GM23338 (cell line): ENCODE data around the gene AGAP5. TPM values are rescaled to one million over a fixed set of nuclear protein-coding genes. Genes with fewer than 3 reads are reported as not detected.
"Not testable (repeated sequence)": the region's sequence is repeated elsewhere in the genome, so short reads cannot be mapped to it uniquely, and the experiment has no call there.

Experiments used
- ATAC-seq: fragments of 200-7000 bp; cut with Tn5 transposase; 3 replicates; pipeline ENCODE4 v1.9.1; 2020
- DNase-seq: peaks from one replicate; pipeline ENCODE4 v3.0.0-alpha.2; 2015; ENCODE audit warnings: low spot score
- H2AFZ ChIP-seq: fragments of 200-600 bp; sonication (generic); 2 replicates; pipeline ENCODE4 v1.8.0; 2016; ENCODE audit warnings: antibody characterized with exemption, mild to moderate bottlenecking, moderate library complexity
- H3F3A ChIP-seq: fragments of 200-600 bp; sonication (generic); replicated peaks from 2 replicates; pipeline ENCODE4 v1.8.0; 2017; ENCODE audit warnings: antibody characterized with exemption, mixed run types, low read depth
- H3K27ac ChIP-seq: fragments of 200-600 bp; sonication (generic); 2 replicates; pipeline ENCODE4 v1.6.1; 2016; ENCODE audit warnings: low read depth
- H3K27me3 ChIP-seq: fragments of 200-600 bp; sonication (generic); 2 replicates; pipeline ENCODE4 v1.8.0; 2016; ENCODE audit warnings: mild to moderate bottlenecking, mixed run types, moderate library complexity; ENCODE audit not compliant: insufficient read depth
- H3K36me3 ChIP-seq: fragments of 200-600 bp; sonication (generic); 2 replicates; pipeline ENCODE4 v1.8.0; 2016; ENCODE audit warnings: mild to moderate bottlenecking; ENCODE audit not compliant: insufficient read depth
- H3K4me1 ChIP-seq: fragments of 200-600 bp; sonication (generic); 2 replicates; pipeline ENCODE4 v1.8.0; 2016; ENCODE audit warnings: mild to moderate bottlenecking, moderate library complexity; ENCODE audit not compliant: insufficient read depth
- H3K4me2 ChIP-seq: fragments of 200-600 bp; sonication (generic); 2 replicates; pipeline ENCODE4 v1.7.1; 2017; ENCODE audit warnings: mixed run types
- H3K4me3 ChIP-seq: fragments of 200-600 bp; sonication (generic); 2 replicates; pipeline ENCODE4 v1.6.1; 2016; ENCODE audit warnings: mixed run types
- H3K79me2 ChIP-seq: fragments of 200-600 bp; sonication (generic); replicated peaks from 2 replicates; pipeline ENCODE4 v1.8.0; 2017; ENCODE audit warnings: mild to moderate bottlenecking; ENCODE audit not compliant: insufficient read depth
- H3K9me2 ChIP-seq: fragments of 200-600 bp; sonication (generic); 2 replicates; pipeline ENCODE4 v1.8.0; 2017; ENCODE audit not compliant: insufficient read depth
- H4K20me1 ChIP-seq: fragments of 200-600 bp; sonication (generic); replicated peaks from 2 replicates; pipeline ENCODE4 v1.8.0; 2017; ENCODE audit warnings: mild to moderate bottlenecking; ENCODE audit not compliant: insufficient read depth
- H3K27ac Mint-ChIP-seq: 2 replicates; pipeline ENCODE4 v1.8.0; 2020; ENCODE audit warnings: inconsistent platforms, mild to moderate bottlenecking, moderate library complexity, mixed read lengths
- H3K27me3 Mint-ChIP-seq: 3 replicates; pipeline ENCODE4 v1.8.0; 2022; ENCODE audit warnings: low read depth, mild to moderate bottlenecking, moderate library complexity, mixed read lengths, inconsistent platforms; ENCODE audit not compliant: insufficient read depth, poor library complexity
- H3K36me3 Mint-ChIP-seq: 3 replicates; pipeline ENCODE4 v1.8.0; 2021; ENCODE audit warnings: low read depth, mild to moderate bottlenecking, inconsistent platforms, moderate library complexity, mixed read lengths
- H3K4me1 Mint-ChIP-seq: 3 replicates; pipeline ENCODE4 v1.8.0; 2020; ENCODE audit warnings: mild to moderate bottlenecking, inconsistent platforms, mixed read lengths
- H3K4me3 Mint-ChIP-seq: 3 replicates; pipeline ENCODE4 v1.8.0; 2021; ENCODE audit warnings: moderate library complexity, mild to moderate bottlenecking, inconsistent platforms, mixed read lengths
- H3K9me3 Mint-ChIP-seq: 3 replicates; pipeline ENCODE4 v1.8.0; 2020; ENCODE audit warnings: moderate library complexity, mild to moderate bottlenecking, inconsistent platforms, mixed read lengths
- polyA plus RNA-seq: library from polyadenylated mRNA; unstranded; fragments of >200 nt; fragmentation: Nextera tagmentation; extraction: Ambion mirVana; gene quantifications from 2 replicates; pipeline ENCODE4 v1.2.1, GENCODE V29; 2016
- total RNA-seq: library from RNA; depleted of rRNA; stranded (reverse); fragments of >200 nt; shearing (Covaris generic); gene quantifications from 2 replicates; pipeline ENCODE4 v1.2.3, GENCODE V29; 2014

AGAP5 gene
- total and polyA plus RNA-seq, 2 experiments from 2014 or later, result 5.0 to 5.3 TPM

- not testable (repeated sequence) for H3K4me1 Mint-ChIP-seq
Measured at GRCh38 chr10:73695302-73695701, 2.6 kb downstream of the AGAP5 start.

GRCh38 chr10:73690755-73691154 is 7.2 kb downstream of the AGAP5 start:
- H3K4me3 ChIP-seq, H3K27me3 ChIP-seq, H3K27ac Mint-ChIP-seq, DNase-seq, H3K4me3 Mint-ChIP-seq, H3K36me3 ChIP-seq, H3F3A ChIP-seq, H2AFZ ChIP-seq, H3K9me2 ChIP-seq, H3K4me1 Mint-ChIP-seq, ATAC-seq, H3K79me2 ChIP-seq, H3K4me1 ChIP-seq, H3K4me2 ChIP-seq, H3K27me3 Mint-ChIP-seq, H3K9me3 Mint-ChIP-seq, H4K20me1 ChIP-seq, H3K27ac ChIP-seq: not testable (repeated sequence)
- H3K36me3 Mint-ChIP-seq, result peaks cover 17% of the 10 kb centered on the region; the same call in 2 of the 3 replicates

More at GRCh38 chr10:73695302-73695701, 2.6 kb downstream of the AGAP5 start:
- H2AFZ ChIP-seq, H3K36me3 Mint-ChIP-seq, H3K9me2 ChIP-seq, H4K20me1 ChIP-seq, H3K79me2 ChIP-seq, H3K4me3 Mint-ChIP-seq, H3K4me1 ChIP-seq, H3K27me3 ChIP-seq, H3K27ac Mint-ChIP-seq, H3K4me3 ChIP-seq, H3F3A ChIP-seq, DNase-seq, H3K27me3 Mint-ChIP-seq, H3K36me3 ChIP-seq, H3K27ac ChIP-seq, H3K4me2 ChIP-seq, ATAC-seq, H3K9me3 Mint-ChIP-seq: not testable (repeated sequence)

GRCh38 chr10:73689596-73689995 is 8.3 kb downstream of the AGAP5 start:
- H3K4me2 ChIP-seq, H3K9me2 ChIP-seq, H3K27ac Mint-ChIP-seq, H2AFZ ChIP-seq, H4K20me1 ChIP-seq, H3K27me3 ChIP-seq, H3K27me3 Mint-ChIP-seq, H3K9me3 Mint-ChIP-seq, H3K4me1 Mint-ChIP-seq, H3K79me2 ChIP-seq, H3K36me3 ChIP-seq, DNase-seq, H3F3A ChIP-seq, H3K27ac ChIP-seq, H3K4me1 ChIP-seq, H3K4me3 Mint-ChIP-seq, H3K4me3 ChIP-seq, ATAC-seq: not testable (repeated sequence)
- H3K36me3 Mint-ChIP-seq, result peaks cover 17% of the 10 kb centered on the region; the same call in 2 of the 3 replicates

GRCh38 chr10:73687641-73688040 is 10.3 kb downstream of the AGAP5 start:
- not testable (repeated sequence) for H3K4me3 Mint-ChIP-seq, H3K4me1 Mint-ChIP-seq

GRCh38 chr10:73674546-73674945 is 23.4 kb downstream of the AGAP5 start:
- not testable (repeated sequence) for H3F3A ChIP-seq, H3K9me2 ChIP-seq, H3K27ac ChIP-seq, H3K27me3 ChIP-seq, H2AFZ ChIP-seq, H3K4me2 ChIP-seq, H3K4me1 Mint-ChIP-seq, ATAC-seq, H3K36me3 ChIP-seq, H3K4me3 ChIP-seq, H3K36me3 Mint-ChIP-seq, H3K27me3 Mint-ChIP-seq, H3K27ac Mint-ChIP-seq, H3K9me3 Mint-ChIP-seq, H4K20me1 ChIP-seq, H3K4me3 Mint-ChIP-seq, DNase-seq, H3K79me2 ChIP-seq, H3K4me1 ChIP-seq

More at GRCh38 chr10:73687641-73688040, 10.3 kb downstream of the AGAP5 start:
- ATAC-seq, DNase-seq, H3K27ac Mint-ChIP-seq, H3K4me3 ChIP-seq, H3K4me1 ChIP-seq, H3K9me3 Mint-ChIP-seq, H3K27ac ChIP-seq, H3K9me2 ChIP-seq, H3K27me3 ChIP-seq, H3K27me3 Mint-ChIP-seq, H3K36me3 ChIP-seq, H3K79me2 ChIP-seq, H3K4me2 ChIP-seq, H2AFZ ChIP-seq, H3F3A ChIP-seq, H4K20me1 ChIP-seq: not testable (repeated sequence)
- peaks cover 17% of the 10 kb centered on the region; the same call in 2 of the 3 replicates for H3K36me3 Mint-ChIP-seq

GRCh38 chr10:73668378-73668777 is 29.5 kb downstream of the AGAP5 start:
- H3K36me3 Mint-ChIP-seq, H3K27me3 Mint-ChIP-seq, H3K79me2 ChIP-seq: not testable (repeated sequence)

More at GRCh38 chr10:73668378-73668777, 29.5 kb downstream of the AGAP5 start:
- not testable (repeated sequence) for H3K36me3 ChIP-seq, H3K4me3 Mint-ChIP-seq, DNase-seq, H3K9me3 Mint-ChIP-seq, H3K27ac ChIP-seq, H3K4me1 Mint-ChIP-seq, H3K4me1 ChIP-seq, H3K4me3 ChIP-seq, H3K27me3 ChIP-seq, H4K20me1 ChIP-seq, ATAC-seq, H3K9me2 ChIP-seq, H3K4me2 ChIP-seq, H2AFZ ChIP-seq, H3K27ac Mint-ChIP-seq, H3F3A ChIP-seq
